ENCODE results near the gene NAALAD2. TPM values are rescaled to one million over a fixed set of nuclear protein-coding genes. Genes with fewer than 3 reads are reported as not detected.

The NAALAD2 gene
- polyA plus RNA-seq, 1 donor (not counting 4 experiments of a cell fraction or from before 2014, with no cell fraction given) = not detected

DNA sequence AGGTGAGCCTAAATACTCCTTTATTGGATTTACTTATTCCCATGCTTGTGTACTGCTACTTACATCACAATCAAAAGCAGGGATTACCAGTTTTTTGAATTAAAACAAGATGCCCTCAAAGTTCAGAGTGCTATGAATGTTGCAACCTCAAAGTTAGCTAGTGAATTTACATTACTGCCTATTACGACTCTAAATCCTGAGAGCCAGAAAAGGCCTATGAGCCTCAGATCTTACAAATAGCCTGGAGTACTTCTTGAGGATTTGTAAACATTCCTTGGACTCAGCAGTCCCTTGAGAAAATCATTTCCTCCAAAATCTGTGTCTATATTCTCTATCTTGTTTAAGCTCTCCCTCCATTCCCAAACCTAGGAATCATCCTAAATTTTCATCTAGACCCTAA, 62.9 kb downstream of the NAALAD2 start:
- Histone ChIP-seq H3K4me2 (ENCODE audit: control insufficient read depth, extremely low read depth, insufficient read depth, low read depth, low read length) (no peak overlapping the region), H4K20me1 (ENCODE audit: control insufficient read depth, extremely low read depth, insufficient read depth, low read length) (no peaks in the 10 kb centered on the region), H3K9me1 (ENCODE audit: control insufficient read depth, extremely low read depth, insufficient read depth, low read length) (no peaks in the 10 kb centered on the region), H3K79me2 (ENCODE audit: control insufficient read depth, insufficient read depth, low read length) (no peaks in the 10 kb centered on the region), H3K9ac (ENCODE audit: control insufficient read depth, extremely low read depth, insufficient read depth, low read length) (no peak overlapping the region), H3K9me3 (ENCODE audit: control insufficient read depth, low read depth, low read length) (no peaks in the 10 kb centered on the region), H3K4me1 (ENCODE audit: control insufficient read depth, extremely low read depth, insufficient read depth, low read length) (no peaks in the 10 kb centered on the region), H3K36me3 (ENCODE audit: control insufficient read depth in 2 of 2, extremely low read depth in 1 of 2, insufficient read depth in 2 of 2, low read length in 2 of 2) (no peaks in the 10 kb centered on the region), H3K27ac (ENCODE audit: control insufficient read depth, insufficient read depth, low read length) (no peak overlapping the region), H2AFZ (ENCODE audit: control insufficient read depth, low read length) (no peak overlapping the region), H3K27me3 (ENCODE audit: control insufficient read depth, extremely low read depth, insufficient read depth, low read length) (no peaks in the 10 kb centered on the region), H3K4me3 (ENCODE audit: control insufficient read depth in 2 of 3, extremely low read depth in 1 of 3, insufficient read depth in 2 of 3, low read depth in 1 of 3, low read length in 3 of 3) (no peak overlapping the region)
- DNase-seq (ENCODE audit: low read depth, low spot score) (no peak), FAIRE-seq (no peak)
- dilution Hi-C loops (cut with MboI; ENCODE audit: extremely low pct_ligation_motif_present, low sequenced_read_pairs) = no loop called here
- TF ChIP-seq EZH2 (IDR thresholded peaks at IDR 0.05; ENCODE audit: low read length) = no peak
- TF ChIP-seq, protein P1, sequence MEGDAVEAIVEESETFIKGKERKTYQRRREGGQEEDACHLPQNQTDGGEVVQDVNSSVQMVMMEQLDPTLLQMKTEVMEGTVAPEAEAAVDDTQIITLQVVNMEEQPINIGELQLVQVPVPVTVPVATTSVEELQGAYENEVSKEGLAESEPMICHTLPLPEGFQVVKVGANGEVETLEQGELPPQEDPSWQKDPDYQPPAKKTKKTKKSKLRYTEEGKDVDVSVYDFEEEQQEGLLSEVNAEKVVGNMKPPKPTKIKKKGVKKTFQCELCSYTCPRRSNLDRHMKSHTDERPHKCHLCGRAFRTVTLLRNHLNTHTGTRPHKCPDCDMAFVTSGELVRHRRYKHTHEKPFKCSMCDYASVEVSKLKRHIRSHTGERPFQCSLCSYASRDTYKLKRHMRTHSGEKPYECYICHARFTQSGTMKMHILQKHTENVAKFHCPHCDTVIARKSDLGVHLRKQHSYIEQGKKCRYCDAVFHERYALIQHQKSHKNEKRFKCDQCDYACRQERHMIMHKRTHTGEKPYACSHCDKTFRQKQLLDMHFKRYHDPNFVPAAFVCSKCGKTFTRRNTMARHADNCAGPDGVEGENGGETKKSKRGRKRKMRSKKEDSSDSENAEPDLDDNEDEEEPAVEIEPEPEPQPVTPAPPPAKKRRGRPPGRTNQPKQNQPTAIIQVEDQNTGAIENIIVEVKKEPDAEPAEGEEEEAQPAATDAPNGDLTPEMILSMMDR (optimal IDR thresholded peaks at IDR 0.05 in 1 of 3, IDR thresholded peaks at IDR 0.05 in 1 of 3, conservative IDR thresholded peaks at IDR 0.05 in 1 of 3; ENCODE audit: extremely low read depth in 1 of 3, insufficient read depth in 2 of 3, low read length in 3 of 3) = no peak

DNA sequence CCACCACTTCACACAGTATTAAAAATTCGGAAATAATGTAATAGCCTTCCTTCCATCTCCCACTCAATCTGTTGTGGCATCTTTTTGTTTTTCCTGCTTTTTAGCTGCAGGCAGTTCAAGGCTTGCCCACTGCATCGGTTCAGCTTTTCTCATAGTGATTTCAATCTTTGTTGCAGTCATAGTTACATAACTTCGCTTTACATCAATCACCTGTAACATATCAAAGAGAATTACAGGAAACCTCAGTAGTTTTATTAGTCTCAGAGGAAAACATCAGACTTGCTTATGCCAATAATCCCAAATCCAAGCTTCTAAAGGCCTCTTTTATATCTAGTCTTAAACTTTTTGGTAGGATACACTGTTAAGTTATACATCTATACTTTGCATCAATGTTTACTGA, 67.9 kb downstream of the NAALAD2 start:
- H3K79me2 ChIP-seq (ENCODE audit: control insufficient read depth, insufficient read depth, low read length) = no peaks in the 10 kb centered on the region

More for the DNA sequence above, 67.9 kb downstream of the NAALAD2 start:
- no peak for DNase-seq (ENCODE audit: low read depth, low spot score)
- dilution Hi-C loops (cut with MboI; ENCODE audit: extremely low pct_ligation_motif_present, low sequenced_read_pairs) = no loop called here
- no peak for TF ChIP-seq EZH2 (IDR thresholded peaks at IDR 0.05; ENCODE audit: low read length)
- TF ChIP-seq, protein P1 (optimal IDR thresholded peaks at IDR 0.05 in 1 of 3, IDR thresholded peaks at IDR 0.05 in 1 of 3, conservative IDR thresholded peaks at IDR 0.05 in 1 of 3; ENCODE audit: extremely low read depth in 1 of 3, insufficient read depth in 2 of 3, low read length in 3 of 3) = no peak
- no peak overlapping the region for H2AFZ ChIP-seq (ENCODE audit: control insufficient read depth, low read length)
- H3K4me1 ChIP-seq (ENCODE audit: control insufficient read depth, extremely low read depth, insufficient read depth, low read length) = no peaks in the 10 kb centered on the region
- peaks cover 0 to 5% of the 10 kb centered on the region in 2 experiments for H3K36me3 ChIP-seq (ENCODE audit: control insufficient read depth in 2 of 2, extremely low read depth in 1 of 2, insufficient read depth in 2 of 2, low read length in 2 of 2)
- H3K9ac ChIP-seq (ENCODE audit: control insufficient read depth, extremely low read depth, insufficient read depth, low read length) = no peak overlapping the region
- H3K9me3 ChIP-seq (ENCODE audit: control insufficient read depth, low read depth, low read length) = no peaks in the 10 kb centered on the region
- no peaks in the 10 kb centered on the region for H3K9me1 ChIP-seq (ENCODE audit: control insufficient read depth, extremely low read depth, insufficient read depth, low read length)
- H3K27me3 ChIP-seq (ENCODE audit: control insufficient read depth, extremely low read depth, insufficient read depth, low read length) = no peaks in the 10 kb centered on the region
- H4K20me1 ChIP-seq (ENCODE audit: control insufficient read depth, extremely low read depth, insufficient read depth, low read length) = peaks cover 6% of the 10 kb centered on the region
- no peak overlapping the region for H3K4me2 ChIP-seq (ENCODE audit: control insufficient read depth, extremely low read depth, insufficient read depth, low read depth, low read length)
- FAIRE-seq = no peak
- H3K27ac ChIP-seq (ENCODE audit: control insufficient read depth, insufficient read depth, low read length) = no peak overlapping the region
- H3K4me3 ChIP-seq (ENCODE audit: control insufficient read depth in 2 of 3, extremely low read depth in 1 of 3, insufficient read depth in 2 of 3, low read depth in 1 of 3, low read length in 3 of 3) = no peak overlapping the region

All from keratinocyte (primary cell).